CD4-positive, alpha-beta T cell treated with Interleukin-6 for 4 hours (primary cell): ENCODE data around the gene ZFYVE28.
A peak's percentile ranks its signal among the peaks of the same experiment; 100 is the strongest.
"Not testable (repeated sequence)": the region's sequence is repeated elsewhere in the genome, so short reads cannot be mapped to it uniquely, and the experiment has no call there.

Experiments used
- DNase-seq: peaks from one replicate; pipeline ENCODE4 v3.0.0-alpha.2; 2020; ENCODE audit warnings: mixed read lengths

ZFYVE28 gene

GRCh38 chr4:2446656-2447564, 28.5 kb upstream of the ZFYVE28 start:
- no peak for DNase-seq

GRCh38 chr4:2445571-2445970, 27.1 kb upstream of the ZFYVE28 start:
- DNase-seq = no peak

GRCh38 chr4:2445130-2445529, 26.7 kb upstream of the ZFYVE28 start:
- DNase-seq = no peak

- no peak for DNase-seq
These were observed 25.7 kb upstream of the ZFYVE28 start for GRCh38 chr4:2443956-2444740.

GRCh38 chr4:2443061-2443730, 24.8 kb upstream of the ZFYVE28 start:
- DNase-seq = no peak

GRCh38 chr4:2442175-2442993, 23.9 kb upstream of the ZFYVE28 start:
- no peak for DNase-seq

- DNase-seq = peak; percentile 78
These were observed 23.1 kb upstream of the ZFYVE28 start for GRCh38 chr4:2441393-2442174.

- DNase-seq = no peak
These were observed 20.6 kb upstream of the ZFYVE28 start for GRCh38 chr4:2438822-2439718.

- no peak for DNase-seq
These were observed 19.2 kb upstream of the ZFYVE28 start for GRCh38 chr4:2437475-2438215.

- DNase-seq = no peak
These were observed 18.5 kb upstream of the ZFYVE28 start for GRCh38 chr4:2436761-2437474.

GRCh38 chr4:2436301-2436700, 17.9 kb upstream of the ZFYVE28 start:
- DNase-seq = no peak

- DNase-seq = no peak
These were observed 16.0 kb upstream of the ZFYVE28 start for GRCh38 chr4:2434420-2434819.

- no peak for DNase-seq
These were observed 15.3 kb upstream of the ZFYVE28 start for GRCh38 chr4:2433609-2434350.

- DNase-seq = no peak
These were observed 14.6 kb upstream of the ZFYVE28 start for GRCh38 chr4:2432991-2433530.

- DNase-seq = no peak
These were observed 13.6 kb upstream of the ZFYVE28 start for GRCh38 chr4:2432004-2432403.

- not testable (repeated sequence) for DNase-seq
These were observed 11.7 kb upstream of the ZFYVE28 start for GRCh38 chr4:2429945-2430757.
